ENCODE results near the gene ITGA1. TPM values are rescaled to one million over a fixed set of nuclear protein-coding genes. Genes with fewer than 3 reads are reported as not detected.

ITGA1 gene
- total RNA-seq, 1 donor from 2014 or later, result 42.7 TPM

- Histone ChIP-seq H3K4me3 (peak overlapping the region; percentile 64 to 72), H3K36me3 (no peaks in the 10 kb centered on the region), H3K27ac (peak overlapping the region; percentile 96), H3K27me3 (no peaks in the 10 kb centered on the region), H3K4me1 (peaks cover 63% of the 10 kb centered on the region), H3K9me3 (no peaks in the 10 kb centered on the region)
- DNase-seq (ENCODE audit: extremely low spot score in 2 of 2), result no peak
- TF ChIP-seq POLR2A (IDR thresholded peaks at IDR 0.05) (no peak), CTCF (IDR thresholded peaks at IDR 0.05) (no peak), POLR2AphosphoS5 (IDR thresholded peaks at IDR 0.05; ENCODE audit: insufficient read depth in 1 of 2, low read depth in 1 of 2) (no peak)
- intact Hi-C loops (cut with DNase I), result loop anchor here (10.0 kb wide), 1 partner anchor 1415 kb away; the partner anchor contains the start of gene ISL1
Measured at GRCh38 chr5:52799358-52799982, 11.8 kb downstream of the ITGA1 start.

GRCh38 chr5:52799983-52800393 lies 12.3 kb downstream of the ITGA1 start:
- Histone ChIP-seq H3K27ac (peak overlapping the region; percentile 96), H3K9me3 (no peaks in the 10 kb centered on the region), H3K27me3 (no peaks in the 10 kb centered on the region), H3K36me3 (no peaks in the 10 kb centered on the region), H3K4me3 (peak overlapping the region; percentile 64 to 72), H3K4me1 (peaks cover 65% of the 10 kb centered on the region)
- TF ChIP-seq POLR2AphosphoS5 (IDR thresholded peaks at IDR 0.05; ENCODE audit: insufficient read depth in 1 of 2, low read depth in 1 of 2), result peak; percentile 92 to 93
- peak in 1 of 2 donors; percentile 84 for TF ChIP-seq POLR2A (IDR thresholded peaks at IDR 0.05)
- no peak for TF ChIP-seq CTCF (IDR thresholded peaks at IDR 0.05)
- peak in 1 of 2 donors; percentile 93 for DNase-seq (ENCODE audit: extremely low spot score in 2 of 2)
- intact Hi-C loops (cut with DNase I), result loop anchor here (10.0 kb wide), 1 partner anchor 1415 kb away; the partner anchor contains the start of gene ISL1

GRCh38 chr5:52800394-52801213 lies 12.9 kb downstream of the ITGA1 start:
- Histone ChIP-seq H3K4me3 (peak overlapping the region; percentile 64 to 72), H3K4me1 (peaks cover 65% of the 10 kb centered on the region), H3K27me3 (no peaks in the 10 kb centered on the region), H3K36me3 (no peaks in the 10 kb centered on the region), H3K27ac (peak overlapping the region; percentile 96), H3K9me3 (no peaks in the 10 kb centered on the region)
- no peak for TF ChIP-seq CTCF (IDR thresholded peaks at IDR 0.05)
- TF ChIP-seq POLR2AphosphoS5 (IDR thresholded peaks at IDR 0.05; ENCODE audit: insufficient read depth in 1 of 2, low read depth in 1 of 2), result peak in 1 of 2 donors; percentile 27
- TF ChIP-seq POLR2A (IDR thresholded peaks at IDR 0.05), result no peak
- DNase-seq (ENCODE audit: extremely low spot score in 2 of 2), result no peak
- intact Hi-C loops (cut with DNase I), result no loop called here

- H3K4me1 ChIP-seq, result peaks cover 65% of the 10 kb centered on the region
- no peaks in the 10 kb centered on the region for H3K36me3 ChIP-seq
- no peaks in the 10 kb centered on the region for H3K9me3 ChIP-seq
- DNase-seq (ENCODE audit: extremely low spot score in 2 of 2), result no peak
- no peaks in the 10 kb centered on the region for H3K27me3 ChIP-seq
- H3K27ac ChIP-seq, result peak overlapping the region; percentile 96
- TF ChIP-seq POLR2A (IDR thresholded peaks at IDR 0.05), result no peak
- TF ChIP-seq CTCF (IDR thresholded peaks at IDR 0.05), result no peak
- no peak for TF ChIP-seq POLR2AphosphoS5 (IDR thresholded peaks at IDR 0.05; ENCODE audit: insufficient read depth in 1 of 2, low read depth in 1 of 2)
- intact Hi-C loops (cut with DNase I), result no loop called here
- peak overlapping the region; percentile 64 to 72 for H3K4me3 ChIP-seq
Measured at GRCh38 chr5:52801329-52801728, 13.6 kb downstream of the ITGA1 start.

All from vagina (tissue), 2 donors.